ENCODE measurements around the gene CEBPZOS.

The CEBPZOS gene

GRCh38 chr2:37244017-37244416 lies 47.7 kb downstream of the CEBPZOS start:
- peak; percentile 49 for DNase-seq

GRCh38 chr2:37244755-37245154 lies 48.5 kb downstream of the CEBPZOS start:
- no peak for DNase-seq

GRCh38 chr2:37246205-37246604 lies 49.9 kb downstream of the CEBPZOS start:
- no peak for DNase-seq

- no peak for DNase-seq
Observed at GRCh38 chr2:37250869-37251740, 54.8 kb downstream of the CEBPZOS start.
